Cardiac septum (tissue), 1 donor: ENCODE data around the gene L3MBTL1. TPM values are rescaled to one million over a fixed set of nuclear protein-coding genes. Genes with fewer than 3 reads are reported as not detected.
"Not testable (repeated sequence)": the region's sequence is repeated elsewhere in the genome, so short reads cannot be mapped to it uniquely, and the experiment has no call there.

ENCODE experiments used
- DNase-seq: peaks from one replicate; pipeline ENCODE4 v3.0.0-alpha.2; 2020; ENCODE audit warnings: low spot score
- intact Hi-C: fragments of 100-400 bp; cut with DNase I; formaldehyde crosslinking; loops from one replicate; pipeline ENCODE4 v1.14.0; 2022
- total RNA-seq: library from RNA; stranded (reverse); fragmentation: NEBNext Ultra II Directional; extraction: Animal tissue kit (Norgen Biotek cat#: 25700); gene quantifications from one replicate; pipeline ENCODE4 v1.2.1, GENCODE V29; 2021
- donor health status: DM: no; HTN: no; CAD: no.

L3MBTL1 gene
- total RNA-seq, 1 donor from 2014 or later = 7.9 TPM

DNA sequence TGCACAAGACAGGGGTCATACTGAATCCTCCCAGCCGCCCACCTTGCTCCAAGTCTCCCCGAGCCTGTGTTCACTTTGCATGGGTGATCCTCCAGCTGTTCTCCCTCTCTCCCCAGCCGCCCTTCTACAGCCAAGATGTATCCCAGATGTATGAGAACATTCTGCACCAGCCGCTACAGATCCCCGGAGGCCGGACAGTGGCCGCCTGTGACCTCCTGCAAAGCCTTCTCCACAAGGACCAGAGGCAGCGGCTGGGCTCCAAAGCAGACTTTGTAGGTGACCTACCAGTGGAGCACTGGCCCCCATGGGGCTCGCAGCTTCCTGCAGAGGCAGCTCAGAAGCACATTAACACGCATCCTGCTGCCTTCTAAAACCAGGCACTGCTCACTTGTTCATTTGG, 68.6 kb downstream of the L3MBTL1 start:
- intact Hi-C loops = no loop called here
- DNase-seq = peak; percentile 76

GRCh38 chr20:43579861-43580793, 72.6 kb downstream of the L3MBTL1 start:
- intact Hi-C loops = no loop called here
- DNase-seq = peak; percentile 19

DNA sequence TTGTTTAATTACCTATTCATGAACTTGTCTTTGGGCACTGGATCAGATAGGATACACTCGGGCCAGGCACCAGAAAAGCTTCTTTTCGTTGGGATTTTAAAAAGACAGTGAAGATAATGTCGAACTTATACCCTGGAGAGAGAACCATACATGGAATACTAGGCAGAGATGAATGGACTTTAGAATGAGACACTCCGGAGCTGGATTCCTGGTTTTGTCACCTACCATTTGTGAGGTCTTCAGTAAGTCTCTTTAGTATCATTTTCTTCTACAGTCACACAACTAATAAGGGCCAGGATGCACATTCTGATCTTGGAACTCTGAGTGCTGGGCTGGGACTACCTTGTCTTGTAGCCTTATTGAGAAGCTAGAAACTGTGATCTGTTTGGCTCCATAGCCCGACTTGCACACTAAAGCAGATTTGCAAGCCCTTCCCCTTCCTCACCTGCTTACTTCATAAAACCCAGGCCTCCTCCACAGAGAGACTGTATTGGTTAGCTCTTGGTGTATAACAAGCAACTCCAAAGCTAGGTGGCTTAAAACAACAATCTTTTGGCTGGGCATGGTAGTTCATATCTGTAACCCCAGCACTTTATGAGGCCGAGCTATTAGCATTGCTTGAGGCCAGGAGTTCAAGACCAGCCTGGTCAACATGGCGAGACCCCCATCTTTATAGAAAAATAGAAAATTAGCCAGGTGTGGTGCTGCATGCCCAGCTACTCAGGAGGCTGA, 75.8 kb downstream of the L3MBTL1 start:
- intact Hi-C loops = no loop called here
- no peak for DNase-seq

DNA sequence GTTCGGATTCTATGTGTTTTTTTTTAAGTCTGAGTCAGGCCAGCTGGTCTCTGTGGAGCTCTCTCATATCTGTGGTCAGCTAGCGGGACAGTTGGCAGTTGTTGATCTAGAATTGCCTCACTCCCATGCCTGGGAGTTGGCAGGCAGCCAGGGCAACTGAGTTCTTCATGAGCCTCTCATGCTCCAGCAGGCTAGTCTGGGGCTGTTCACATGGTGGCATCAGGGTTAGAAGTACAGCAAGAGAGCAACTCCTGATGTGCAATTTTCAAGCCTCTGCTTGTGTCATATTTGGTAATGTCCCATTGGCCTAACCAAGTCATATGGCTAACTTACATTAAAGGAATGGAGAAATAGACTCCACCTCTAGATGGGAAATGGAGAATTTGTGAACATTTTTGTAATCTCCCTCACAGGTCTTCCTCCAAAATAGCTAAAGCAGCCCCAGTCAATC, 76.5 kb downstream of the L3MBTL1 start:
- DNase-seq = no peak
- intact Hi-C loops = no loop called here

- intact Hi-C loops = no loop called here
- DNase-seq = no peak
Measured at GRCh38 chr20:43584448-43585136, 77.1 kb downstream of the L3MBTL1 start.

GRCh38 chr20:43586641-43587040, 79.1 kb downstream of the L3MBTL1 start:
- intact Hi-C loops = no loop called here
- no peak for DNase-seq

DNA sequence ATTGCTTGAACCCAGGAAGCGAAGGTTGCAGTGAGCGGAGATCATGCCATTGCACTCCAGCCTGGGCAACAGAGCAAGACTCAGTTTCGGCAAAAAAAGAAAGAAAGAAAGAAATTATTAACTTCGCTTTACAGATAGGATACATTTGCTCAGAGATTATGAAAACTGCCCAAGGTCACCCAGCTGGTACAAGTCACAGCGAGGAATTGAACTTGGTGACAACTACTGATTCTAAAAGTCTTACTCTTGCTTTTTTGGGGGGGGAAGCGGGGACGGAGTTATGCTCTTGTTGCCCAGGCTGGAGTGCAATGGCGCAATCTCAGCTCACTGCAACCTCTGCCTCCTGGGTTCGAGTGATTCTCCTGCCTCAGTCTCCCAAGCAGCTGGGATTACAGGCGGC, 81.0 kb downstream of the L3MBTL1 start:
- DNase-seq, intact Hi-C loops: not testable (repeated sequence)

GRCh38 chr20:43590036-43590391, 82.5 kb downstream of the L3MBTL1 start:
- no peak for DNase-seq
- intact Hi-C loops = loop anchor here (5.0 to 10.0 kb wide), 2 partner anchors 53 to 135 kb away; partner anchors contain the start of gene SRSF6

- peak; percentile 97 for DNase-seq
- intact Hi-C loops = loop anchor here (5.0 to 10.0 kb wide), 2 partner anchors 53 to 136 kb away; partner anchors contain the start of gene SRSF6
Measured at GRCh38 chr20:43590392-43591303, 83.2 kb downstream of the L3MBTL1 start, which contains the start of gene IFT52. IFT52 (plus strand) TSS chr20:43590937; CDS start chr20:43594699, 3,762 bp downstream.

Other genes with a start within 250 kb of the L3MBTL1 start
- gene SRSF6, start 49.8 kb upstream of the L3MBTL1 start, total RNA-seq = 57.4 TPM
- 0.70 TPM for gene SGK2, start 51.3 kb downstream of the L3MBTL1 start, total RNA-seq
- gene IFT52, start 83.2 kb downstream of the L3MBTL1 start, total RNA-seq = 10.2 TPM
- gene MYBL2, start 159.4 kb downstream of the L3MBTL1 start, total RNA-seq = 0.13 TPM
- not detected for gene GTSF1L, start 219.3 kb downstream of the L3MBTL1 start, total RNA-seq